PFSK-1 (cell line): ENCODE data around the gene CSRP2.

ENCODE experiments used
- FOXP2 ChIP-seq: optimal IDR thresholded peaks from 2 replicates; pipeline ENCODE3; 2011; ENCODE audit warnings: borderline replicate concordance, control low read depth, inconsistent platforms; ENCODE audit not compliant: insufficient read depth; ENCODE audit errors: extremely low read length, extremely low read depth
- POLR2AphosphoS5 ChIP-seq: IDR thresholded peaks from 2 replicates; pipeline ENCODE4 v1.6.1; 2012; ENCODE audit warnings: low read depth, mild to moderate bottlenecking, control low read depth, low read length, moderate library complexity
- SIN3A ChIP-seq: IDR thresholded peaks from 2 replicates; pipeline ENCODE4 v1.6.1; 2012; ENCODE audit warnings: mild to moderate bottlenecking, low read length, moderate library complexity, borderline replicate concordance; ENCODE audit not compliant: insufficient read depth
- TAF1 ChIP-seq: IDR thresholded peaks from 2 replicates; pipeline ENCODE4 v1.6.1; 2012; ENCODE audit warnings: low read length, control low read depth, borderline replicate concordance; ENCODE audit not compliant: insufficient read depth
- TF ChIP-seq, protein P1 (sequence below), 2 experiments: IDR thresholded peaks; 2 replicates each; pipeline versions ENCODE4 v1.6.1 to v1.8.0; 2011 to 2012; ENCODE audit warnings: low read depth in 2 of 2, low read length in 2 of 2, control low read depth in 1 of 2, inconsistent platforms in 1 of 2, mild to moderate bottlenecking in 1 of 2, moderate library complexity in 1 of 2; ENCODE audit not compliant: insufficient read depth in 1 of 2

CSRP2 gene

DNA sequence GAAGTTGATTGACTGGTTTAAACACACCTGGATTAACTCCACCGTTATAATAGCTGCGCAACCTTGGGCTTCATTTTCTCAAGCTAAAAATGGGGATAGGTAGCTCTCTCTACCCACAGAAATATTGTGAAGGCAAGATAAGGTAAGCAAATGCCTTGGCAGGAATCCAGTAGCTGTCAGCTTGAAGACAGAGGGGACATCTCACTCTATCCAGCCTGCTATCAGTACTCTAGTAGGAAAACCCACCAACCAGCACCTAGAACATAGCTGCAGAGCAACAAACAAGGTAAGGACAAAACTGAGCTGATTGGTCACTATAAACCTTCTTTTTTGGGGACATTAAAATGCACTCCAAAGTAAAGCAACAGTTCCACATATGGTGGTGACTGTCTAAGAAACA, 7.7 kb downstream of the CSRP2 start:
- TF ChIP-seq POLR2AphosphoS5 (no peak), FOXP2 (no peak), TAF1 (no peak), SIN3A (no peak)
- TF ChIP-seq, protein P1, sequence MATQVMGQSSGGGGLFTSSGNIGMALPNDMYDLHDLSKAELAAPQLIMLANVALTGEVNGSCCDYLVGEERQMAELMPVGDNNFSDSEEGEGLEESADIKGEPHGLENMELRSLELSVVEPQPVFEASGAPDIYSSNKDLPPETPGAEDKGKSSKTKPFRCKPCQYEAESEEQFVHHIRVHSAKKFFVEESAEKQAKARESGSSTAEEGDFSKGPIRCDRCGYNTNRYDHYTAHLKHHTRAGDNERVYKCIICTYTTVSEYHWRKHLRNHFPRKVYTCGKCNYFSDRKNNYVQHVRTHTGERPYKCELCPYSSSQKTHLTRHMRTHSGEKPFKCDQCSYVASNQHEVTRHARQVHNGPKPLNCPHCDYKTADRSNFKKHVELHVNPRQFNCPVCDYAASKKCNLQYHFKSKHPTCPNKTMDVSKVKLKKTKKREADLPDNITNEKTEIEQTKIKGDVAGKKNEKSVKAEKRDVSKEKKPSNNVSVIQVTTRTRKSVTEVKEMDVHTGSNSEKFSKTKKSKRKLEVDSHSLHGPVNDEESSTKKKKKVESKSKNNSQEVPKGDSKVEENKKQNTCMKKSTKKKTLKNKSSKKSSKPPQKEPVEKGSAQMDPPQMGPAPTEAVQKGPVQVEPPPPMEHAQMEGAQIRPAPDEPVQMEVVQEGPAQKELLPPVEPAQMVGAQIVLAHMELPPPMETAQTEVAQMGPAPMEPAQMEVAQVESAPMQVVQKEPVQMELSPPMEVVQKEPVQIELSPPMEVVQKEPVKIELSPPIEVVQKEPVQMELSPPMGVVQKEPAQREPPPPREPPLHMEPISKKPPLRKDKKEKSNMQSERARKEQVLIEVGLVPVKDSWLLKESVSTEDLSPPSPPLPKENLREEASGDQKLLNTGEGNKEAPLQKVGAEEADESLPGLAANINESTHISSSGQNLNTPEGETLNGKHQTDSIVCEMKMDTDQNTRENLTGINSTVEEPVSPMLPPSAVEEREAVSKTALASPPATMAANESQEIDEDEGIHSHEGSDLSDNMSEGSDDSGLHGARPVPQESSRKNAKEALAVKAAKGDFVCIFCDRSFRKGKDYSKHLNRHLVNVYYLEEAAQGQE (IDR thresholded peaks at IDR 0.05; ENCODE audit: insufficient read depth in 1 of 2, low read depth in 2 of 2, low read length in 2 of 2): no peak

DNA sequence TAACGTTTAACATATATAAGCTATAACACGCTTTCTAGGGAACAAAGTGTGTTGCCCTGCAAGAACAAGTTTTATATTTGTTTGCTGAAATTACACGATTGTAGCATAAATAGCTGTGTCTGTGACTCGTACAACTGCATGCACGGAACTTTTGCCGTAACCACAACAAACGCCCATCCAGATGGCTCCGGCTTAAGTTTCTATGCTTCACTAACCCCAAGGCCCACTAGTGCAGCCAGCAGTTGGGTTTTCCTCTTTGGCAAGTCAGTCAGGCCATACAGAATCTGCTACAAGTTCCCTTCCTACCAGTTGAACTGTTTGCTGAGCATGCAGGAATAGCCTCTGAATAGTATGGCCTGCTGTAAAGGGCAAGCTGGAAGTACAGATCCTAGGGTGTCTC, 12.1 kb downstream of the CSRP2 start:
- no peak for TF ChIP-seq POLR2AphosphoS5
- TF ChIP-seq TAF1: no peak
- TF ChIP-seq SIN3A: no peak
- TF ChIP-seq, protein P1 (IDR thresholded peaks at IDR 0.05; ENCODE audit: insufficient read depth in 1 of 2, low read depth in 2 of 2, low read length in 2 of 2): no peak
- TF ChIP-seq FOXP2: no peak

- TF ChIP-seq FOXP2 (no peak), TAF1 (no peak), SIN3A (no peak), POLR2AphosphoS5 (no peak)
- TF ChIP-seq, protein P1 (IDR thresholded peaks at IDR 0.05; ENCODE audit: insufficient read depth in 1 of 2, low read depth in 2 of 2, low read length in 2 of 2): no peak
Measured at GRCh38 chr12:76866151-76866567, 12.7 kb downstream of the CSRP2 start.

DNA sequence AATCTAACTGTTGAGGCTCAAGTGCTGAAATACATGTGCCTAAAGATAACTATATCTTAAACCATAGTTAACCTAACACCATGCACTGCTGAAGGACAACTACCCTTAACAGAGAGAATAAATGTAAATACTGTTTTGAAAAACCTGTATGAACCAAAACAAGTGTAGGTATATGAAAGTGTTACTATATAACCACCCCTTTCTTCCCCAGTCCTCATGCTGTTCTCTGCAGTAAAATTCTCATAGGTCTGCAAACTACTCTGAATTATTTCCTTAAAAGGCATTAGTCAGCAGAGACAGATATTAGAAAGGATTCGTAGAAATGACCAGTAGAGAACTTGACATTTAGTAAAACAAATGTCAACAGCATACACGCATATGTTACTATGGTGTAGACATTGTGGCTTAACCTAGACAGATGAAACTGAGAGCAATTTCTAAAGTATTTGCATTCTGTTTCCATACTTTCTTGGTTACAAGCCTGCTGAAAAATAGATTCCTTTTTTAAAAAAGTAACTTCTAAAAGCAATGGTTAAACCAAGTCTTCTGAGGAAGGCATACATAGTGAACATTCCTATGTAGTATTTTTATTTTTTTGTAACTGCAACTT, 13.9 kb downstream of the CSRP2 start:
- TF ChIP-seq POLR2AphosphoS5 (no peak), SIN3A (no peak)

GRCh38 chr12:76863837-76864236, 15.0 kb downstream of the CSRP2 start:
- TF ChIP-seq FOXP2 (no peak), POLR2AphosphoS5 (no peak), TAF1 (no peak), SIN3A (no peak)
- TF ChIP-seq, protein P1 (IDR thresholded peaks at IDR 0.05; ENCODE audit: insufficient read depth in 1 of 2, low read depth in 2 of 2, low read length in 2 of 2): no peak
